HG02798 (cell line): ENCODE measurements around the gene HTATSF1.

Source experiments
- ATAC-seq: cut with Tn5 transposase; IDR thresholded peaks from one replicate; pipeline ENCODE4 v1.9.1; 2021; ENCODE audit warnings: mild to moderate bottlenecking; ENCODE audit not compliant: unreplicated experiment, poor library complexity

The HTATSF1 gene

GRCh38 chrX:136497556-136498052 is at the start of gene HTATSF1:
Gene HTATSF1 (plus strand): TSS chrX:136497592. CDS start chrX:136497685, 93 bp downstream.
- ATAC-seq: no peak

DNA sequence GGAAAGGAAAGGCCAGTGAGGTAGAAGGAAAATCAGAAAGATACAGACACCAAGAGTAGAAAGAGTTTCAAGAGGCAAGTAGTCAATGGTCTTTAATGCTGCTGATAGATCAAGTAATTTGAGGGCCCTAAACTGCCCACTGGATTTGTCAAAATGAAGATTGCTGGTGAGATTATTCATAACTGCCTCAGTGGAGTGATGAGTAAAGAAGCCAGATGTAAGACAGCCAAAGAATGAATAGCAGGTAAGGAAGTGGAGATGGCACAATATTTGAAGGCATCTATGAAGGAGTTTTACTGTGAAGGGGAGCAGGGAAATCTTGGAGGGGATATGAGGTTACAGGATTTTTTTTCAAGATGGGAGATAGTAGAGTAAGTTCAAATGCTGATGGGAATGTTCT is 49.4 kb upstream of the HTATSF1 start:
- no peak for ATAC-seq

DNA sequence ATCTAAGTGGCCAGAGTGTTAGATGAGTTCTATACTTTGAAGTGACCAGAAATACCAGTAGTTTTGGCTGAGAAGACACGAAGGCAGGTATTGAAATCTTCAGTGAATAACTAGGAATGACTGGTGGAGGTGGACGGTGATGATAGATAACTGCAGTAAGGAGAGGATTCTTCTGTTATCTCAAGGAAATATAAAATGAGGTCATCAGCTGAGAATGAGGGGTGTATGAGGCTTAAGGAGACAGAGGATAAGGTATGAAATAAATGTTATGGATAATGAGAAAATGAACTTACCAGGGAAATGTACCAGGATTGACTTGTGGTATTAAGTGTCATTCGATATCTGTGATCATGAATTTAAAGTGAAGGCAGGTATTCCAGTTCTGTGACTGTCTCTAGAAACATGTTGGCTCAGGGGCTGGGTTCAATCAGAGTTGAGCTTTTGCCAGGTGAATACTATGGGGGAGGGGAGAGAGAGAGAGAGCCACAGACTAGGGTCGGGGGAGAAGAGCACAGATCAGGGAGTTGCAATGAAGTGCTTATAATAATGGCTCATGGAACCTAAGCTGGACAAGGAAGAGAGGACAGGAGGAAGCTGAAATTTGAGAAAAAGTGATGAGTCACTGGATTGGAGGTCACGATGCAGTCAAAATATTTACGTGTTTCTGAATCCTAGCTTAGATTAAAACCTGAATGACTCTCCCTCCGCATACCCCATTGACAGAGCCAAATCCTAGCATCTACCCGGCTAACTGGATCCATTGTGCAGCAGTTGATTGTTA is 47.2 kb upstream of the HTATSF1 start:
- ATAC-seq: no peak

DNA sequence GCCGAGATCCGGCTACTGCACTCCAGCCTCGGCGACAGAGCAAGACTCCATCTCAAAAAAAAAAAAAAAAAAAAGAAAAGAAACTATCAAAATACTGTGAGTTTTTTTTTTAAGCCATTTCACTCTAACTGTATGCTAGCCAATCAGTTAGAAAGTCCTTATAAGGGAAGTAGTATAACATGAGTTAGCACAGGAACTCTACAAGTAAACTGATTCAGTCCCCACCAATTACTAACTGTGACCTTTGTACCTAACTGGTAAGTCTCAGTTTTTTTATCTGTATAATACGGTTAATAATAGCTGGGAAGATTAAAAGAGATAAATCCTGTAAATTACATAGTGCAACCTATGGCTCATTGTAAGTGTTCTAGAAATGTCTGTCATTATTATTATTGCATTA is 44.8 kb upstream of the HTATSF1 start:
- no peak for ATAC-seq

GRCh38 chrX:136453114-136453513 is 44.3 kb upstream of the HTATSF1 start:
- no peak for ATAC-seq

DNA sequence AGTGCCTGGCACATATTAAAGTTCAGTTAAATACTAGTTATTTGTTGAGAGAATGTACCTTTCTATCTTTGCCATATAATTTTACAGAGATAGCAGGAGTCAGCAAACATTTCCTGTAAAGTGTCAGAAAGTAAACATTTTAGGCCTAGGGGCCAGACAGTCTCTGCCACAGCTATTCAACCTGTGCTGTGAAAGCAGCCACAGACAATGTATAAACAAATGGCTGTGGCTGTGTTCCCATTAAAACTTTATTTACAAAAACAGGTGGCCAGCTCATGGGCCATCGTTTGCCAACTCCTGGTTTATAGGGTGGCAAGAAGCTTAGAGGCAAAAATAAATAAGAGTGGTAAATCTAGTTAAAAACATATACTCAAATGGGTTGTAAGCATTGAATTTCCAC is 43.6 kb upstream of the HTATSF1 start:
- ATAC-seq: no peak

DNA sequence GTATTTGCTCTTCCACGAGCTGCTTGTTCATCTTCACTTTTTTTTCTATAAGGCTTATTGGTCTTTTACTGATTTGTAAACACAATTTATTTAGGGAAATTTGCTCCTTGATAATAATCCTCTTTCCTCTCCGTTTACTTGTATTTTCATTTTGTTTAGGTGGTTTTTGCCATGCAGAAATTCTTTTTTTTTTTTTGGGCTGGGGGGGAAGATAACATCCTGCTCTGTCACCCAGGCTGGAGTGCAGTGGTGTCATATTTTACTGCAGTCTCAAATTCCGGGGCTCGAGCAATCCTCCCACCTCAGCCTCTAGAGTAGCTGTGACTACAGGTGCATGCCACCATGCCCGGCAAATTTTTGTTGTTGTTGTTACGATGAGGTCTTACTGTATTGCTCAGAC is 41.3 kb upstream of the HTATSF1 start:
- ATAC-seq: no peak

DNA sequence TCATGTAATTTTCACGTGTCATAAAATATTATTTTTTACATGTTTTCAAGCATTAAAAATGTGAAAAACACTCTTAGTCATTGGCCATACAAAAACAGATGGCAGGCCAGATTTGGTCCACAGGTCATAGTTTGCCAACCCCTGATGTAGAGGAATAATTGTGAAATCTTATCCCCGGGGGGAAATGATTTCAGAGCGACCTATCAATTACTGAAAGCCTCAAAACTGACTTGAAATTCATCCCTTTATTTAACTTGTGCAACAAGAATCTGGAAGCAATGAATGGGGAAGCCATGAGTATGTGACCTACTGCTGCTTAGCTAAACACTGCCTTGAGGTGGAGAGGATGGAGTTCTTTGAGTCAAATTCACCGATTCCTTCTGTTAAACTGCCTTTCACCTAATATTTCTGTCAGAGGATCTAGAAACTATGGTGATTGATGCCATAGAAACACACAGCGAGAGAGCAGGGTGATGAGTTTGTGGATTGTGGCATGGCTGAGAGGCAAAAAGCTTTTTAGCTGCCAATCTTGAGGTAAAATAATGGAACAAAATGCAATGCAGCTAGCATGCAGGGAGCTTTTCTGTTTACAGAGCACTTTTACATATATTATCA is 40.0 kb upstream of the HTATSF1 start:
- no peak for ATAC-seq

DNA sequence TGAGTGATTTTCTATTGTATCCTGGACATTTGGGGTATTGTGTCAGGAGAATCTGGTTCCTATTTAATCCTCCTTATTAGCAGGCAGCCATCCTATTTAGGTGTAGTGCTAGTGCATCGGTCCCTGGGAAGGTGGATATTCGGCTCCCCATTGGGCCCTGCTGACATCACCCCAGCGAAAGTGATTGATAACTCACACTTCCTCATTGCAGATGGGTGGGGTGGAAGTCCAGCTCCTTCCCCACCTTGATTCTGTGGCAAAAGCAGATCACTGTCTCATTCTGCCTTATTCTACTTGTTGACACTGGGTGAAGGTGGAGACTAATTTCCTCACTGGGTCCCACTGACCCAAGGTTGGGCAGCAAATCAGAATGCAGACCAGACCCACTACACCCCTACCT is 32.8 kb upstream of the HTATSF1 start:
- no peak for ATAC-seq

- ATAC-seq: no peak
Observed at GRCh38 chrX:136467303-136467702, 30.1 kb upstream of the HTATSF1 start.

- no peak for ATAC-seq
Observed at GRCh38 chrX:136468391-136469103, 28.8 kb upstream of the HTATSF1 start.

GRCh38 chrX:136473663-136474062 is 23.7 kb upstream of the HTATSF1 start:
- no peak for ATAC-seq

DNA sequence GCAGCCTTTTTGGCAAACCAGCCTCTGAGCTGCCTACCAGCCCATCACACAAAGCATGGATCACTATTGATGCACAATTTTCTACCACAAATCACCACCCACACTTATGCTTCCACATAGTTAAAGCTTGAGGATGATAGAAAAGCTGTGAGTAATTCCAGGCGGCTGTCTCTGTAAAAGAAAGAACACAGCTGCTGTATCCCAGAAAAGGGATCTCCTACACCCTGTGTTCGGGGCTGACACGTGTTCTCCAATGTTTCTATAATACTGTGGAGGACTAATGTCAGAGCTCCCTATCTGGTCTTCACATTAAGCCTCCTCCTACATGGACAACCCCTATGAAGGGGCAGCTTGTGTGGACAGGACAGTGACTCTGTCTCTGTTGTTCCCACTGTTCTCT is 22.2 kb upstream of the HTATSF1 start:
- ATAC-seq: no peak

GRCh38 chrX:136476501-136476900 is 20.9 kb upstream of the HTATSF1 start:
- ATAC-seq: no peak

DNA sequence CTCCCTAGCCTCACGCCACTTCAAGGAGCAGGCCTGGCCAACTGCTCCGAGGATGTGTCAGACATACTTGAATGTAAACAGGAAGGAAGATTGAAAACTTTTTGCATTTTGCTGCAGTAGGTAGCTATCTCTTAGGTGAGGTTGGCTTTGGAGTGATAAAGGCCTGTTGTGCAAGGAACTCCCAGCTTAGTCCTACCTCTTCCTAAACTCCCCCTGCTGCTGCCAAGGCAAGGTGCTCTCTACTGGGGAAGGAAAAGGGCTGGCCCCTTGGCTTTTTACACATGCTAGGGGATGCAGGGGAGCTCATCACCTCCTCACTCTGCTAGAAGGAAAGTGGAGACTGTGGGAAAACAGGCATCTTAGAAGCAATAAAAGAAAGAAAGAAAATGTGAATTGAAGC is 20.4 kb upstream of the HTATSF1 start:
- no peak for ATAC-seq

- ATAC-seq: no peak
Observed at GRCh38 chrX:136480383-136480782, 17.0 kb upstream of the HTATSF1 start.

- no peak for ATAC-seq
Observed at GRCh38 chrX:136487647-136488046, 9.7 kb upstream of the HTATSF1 start, which contains the start of gene BRS3. Gene BRS3 (plus strand): TSS chrX:136487947. CDS start chrX:136488115, 168 bp downstream.

DNA sequence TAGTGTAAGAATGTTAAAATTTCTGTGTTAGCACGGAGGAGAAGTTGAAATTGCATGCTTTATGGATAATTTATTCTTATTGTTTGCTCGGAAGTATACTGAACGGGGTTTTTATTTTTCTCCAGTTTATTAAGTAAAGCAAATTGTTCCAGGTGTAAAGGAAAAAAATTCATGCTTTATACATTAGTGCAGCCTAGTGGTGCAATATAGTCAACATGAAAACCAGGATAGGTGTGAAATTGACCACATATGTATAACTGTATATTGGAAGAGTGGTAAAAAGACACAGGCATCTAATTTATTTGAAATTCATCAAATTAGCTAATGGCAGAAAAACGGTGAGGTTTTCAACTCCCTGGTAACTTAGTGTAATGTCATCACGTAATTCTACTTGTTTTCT is 8.7 kb upstream of the HTATSF1 start:
- no peak for ATAC-seq

DNA sequence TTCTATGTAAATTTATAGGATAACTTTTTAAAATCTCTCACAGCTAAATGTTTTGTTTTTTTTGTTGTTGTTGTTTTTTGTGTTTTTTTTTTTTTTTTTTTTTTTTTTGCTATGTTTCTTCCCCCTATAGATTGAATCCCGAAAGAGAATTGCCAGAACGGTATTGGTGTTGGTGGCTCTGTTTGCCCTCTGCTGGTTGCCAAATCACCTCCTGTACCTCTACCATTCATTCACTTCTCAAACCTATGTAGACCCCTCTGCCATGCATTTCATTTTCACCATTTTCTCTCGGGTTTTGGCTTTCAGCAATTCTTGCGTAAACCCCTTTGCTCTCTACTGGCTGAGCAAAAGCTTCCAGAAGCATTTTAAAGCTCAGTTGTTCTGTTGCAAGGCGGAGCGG is 5.6 kb upstream of the HTATSF1 start:
- ATAC-seq: no peak

- ATAC-seq: no peak
Observed at GRCh38 chrX:136493011-136493410, 4.4 kb upstream of the HTATSF1 start.

GRCh38 chrX:136495043-136495442 is 2.3 kb upstream of the HTATSF1 start:
- ATAC-seq: no peak
